C4-2B (cell line): ENCODE data around the gene OPRD1.
A peak's percentile ranks its signal among the peaks of the same experiment; 100 is the strongest.
"Not testable (repeated sequence)": the region's sequence is repeated elsewhere in the genome, so short reads cannot be mapped to it uniquely, and the experiment has no call there.

Experiments
- H3K27ac ChIP-seq: fragments of 450-650 bp; 2 replicates; pipeline ENCODE4 v1.5.1; 2017
- ZFX ChIP-seq: fragments of 450-650 bp; IDR thresholded peaks from 2 replicates; pipeline ENCODE4 v1.6.1; 2017
- TF ChIP-seq, protein P1 (sequence below): fragments of 450-650 bp; conservative IDR thresholded peaks from 2 replicates; pipeline ENCODE4 v1.5.1; 2017; ENCODE audit warnings: mild to moderate bottlenecking

The OPRD1 gene

DNA sequence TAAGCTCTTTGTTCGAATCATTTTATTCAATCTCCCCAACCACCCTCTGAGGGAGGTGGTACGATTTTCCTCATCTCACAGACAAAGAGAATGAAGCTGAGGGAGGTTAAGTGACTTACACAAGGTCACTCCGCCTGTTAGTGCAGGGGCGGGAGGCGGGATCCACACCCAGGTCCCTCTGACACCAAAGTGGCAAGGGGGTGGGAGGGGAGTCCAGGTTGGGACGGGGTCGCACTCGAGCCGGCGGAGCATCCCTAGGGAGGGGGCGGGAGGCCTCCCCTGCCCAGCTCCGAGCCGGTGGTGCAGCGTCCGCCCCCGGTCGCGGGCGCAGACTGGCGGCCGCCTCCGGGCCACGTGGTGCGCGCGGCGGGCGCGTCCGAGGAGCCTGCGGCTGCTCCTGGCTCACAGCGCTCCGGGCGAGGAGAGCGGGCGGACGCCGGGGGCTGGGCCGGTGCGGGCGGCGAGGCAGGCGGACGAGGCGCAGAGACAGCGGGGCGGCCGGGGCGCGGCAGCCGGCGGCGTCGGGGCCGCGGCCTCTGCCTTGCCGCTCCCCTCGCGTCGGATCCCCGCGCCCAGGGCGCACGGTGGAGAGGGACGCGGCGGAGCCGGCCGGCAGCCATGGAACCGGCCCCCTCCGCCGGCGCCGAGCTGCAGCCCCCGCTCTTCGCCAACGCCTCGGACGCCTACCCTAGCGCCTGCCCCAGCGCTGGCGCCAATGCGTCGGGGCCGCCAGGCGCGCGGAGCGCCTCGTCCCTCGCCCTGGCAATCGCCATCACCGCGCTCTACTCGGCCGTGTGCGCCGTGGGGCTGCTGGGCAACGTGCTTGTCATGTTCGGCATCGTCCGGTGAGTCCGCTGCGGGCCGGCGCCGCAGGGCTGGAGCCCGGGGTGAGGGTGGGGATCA lies at the start of gene OPRD1:
Gene OPRD1 (plus strand): TSS at position 405 of the 903 bp plus-strand sequence. CDS start 214 bp downstream, at position 619.
- no peak within 1 kb of the TSS for H3K27ac ChIP-seq
- TF ChIP-seq, protein P1, sequence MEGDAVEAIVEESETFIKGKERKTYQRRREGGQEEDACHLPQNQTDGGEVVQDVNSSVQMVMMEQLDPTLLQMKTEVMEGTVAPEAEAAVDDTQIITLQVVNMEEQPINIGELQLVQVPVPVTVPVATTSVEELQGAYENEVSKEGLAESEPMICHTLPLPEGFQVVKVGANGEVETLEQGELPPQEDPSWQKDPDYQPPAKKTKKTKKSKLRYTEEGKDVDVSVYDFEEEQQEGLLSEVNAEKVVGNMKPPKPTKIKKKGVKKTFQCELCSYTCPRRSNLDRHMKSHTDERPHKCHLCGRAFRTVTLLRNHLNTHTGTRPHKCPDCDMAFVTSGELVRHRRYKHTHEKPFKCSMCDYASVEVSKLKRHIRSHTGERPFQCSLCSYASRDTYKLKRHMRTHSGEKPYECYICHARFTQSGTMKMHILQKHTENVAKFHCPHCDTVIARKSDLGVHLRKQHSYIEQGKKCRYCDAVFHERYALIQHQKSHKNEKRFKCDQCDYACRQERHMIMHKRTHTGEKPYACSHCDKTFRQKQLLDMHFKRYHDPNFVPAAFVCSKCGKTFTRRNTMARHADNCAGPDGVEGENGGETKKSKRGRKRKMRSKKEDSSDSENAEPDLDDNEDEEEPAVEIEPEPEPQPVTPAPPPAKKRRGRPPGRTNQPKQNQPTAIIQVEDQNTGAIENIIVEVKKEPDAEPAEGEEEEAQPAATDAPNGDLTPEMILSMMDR, result no peak
- no peak for TF ChIP-seq ZFX

DNA sequence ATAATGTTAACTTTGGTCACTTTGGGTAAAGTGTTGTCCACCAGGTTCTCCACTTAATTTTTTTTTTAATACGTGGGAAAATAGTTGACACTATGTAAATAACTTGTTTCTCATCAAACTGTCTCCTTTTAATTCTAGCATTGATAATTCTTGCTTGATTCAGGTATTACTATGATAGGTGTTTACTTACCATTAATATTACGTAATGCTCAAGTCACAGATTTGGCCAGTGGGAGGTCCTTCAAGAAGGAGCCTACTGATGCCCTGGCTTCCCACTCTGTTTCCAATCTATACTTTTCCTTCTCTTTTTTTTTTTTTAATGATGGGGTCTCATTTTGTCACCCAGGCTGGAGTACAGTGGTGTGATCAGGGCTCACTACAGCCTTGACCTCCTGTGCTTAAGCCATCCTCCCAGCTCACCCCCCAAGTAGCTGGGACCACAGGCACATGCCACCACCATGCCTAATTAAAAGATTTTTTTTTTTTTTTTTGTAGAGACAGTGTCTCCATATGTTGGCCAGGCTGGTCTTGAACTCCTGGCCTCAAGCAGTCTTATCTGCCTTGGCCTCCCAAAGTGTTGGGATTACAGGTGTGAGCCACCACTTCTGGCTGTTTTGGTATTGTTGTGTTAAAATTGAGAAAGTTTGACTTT lies 45.3 kb upstream of the OPRD1 start:
- H3K27ac ChIP-seq, result no peak overlapping the region
- TF ChIP-seq ZFX, result no peak
- TF ChIP-seq, protein P1, result no peak

DNA sequence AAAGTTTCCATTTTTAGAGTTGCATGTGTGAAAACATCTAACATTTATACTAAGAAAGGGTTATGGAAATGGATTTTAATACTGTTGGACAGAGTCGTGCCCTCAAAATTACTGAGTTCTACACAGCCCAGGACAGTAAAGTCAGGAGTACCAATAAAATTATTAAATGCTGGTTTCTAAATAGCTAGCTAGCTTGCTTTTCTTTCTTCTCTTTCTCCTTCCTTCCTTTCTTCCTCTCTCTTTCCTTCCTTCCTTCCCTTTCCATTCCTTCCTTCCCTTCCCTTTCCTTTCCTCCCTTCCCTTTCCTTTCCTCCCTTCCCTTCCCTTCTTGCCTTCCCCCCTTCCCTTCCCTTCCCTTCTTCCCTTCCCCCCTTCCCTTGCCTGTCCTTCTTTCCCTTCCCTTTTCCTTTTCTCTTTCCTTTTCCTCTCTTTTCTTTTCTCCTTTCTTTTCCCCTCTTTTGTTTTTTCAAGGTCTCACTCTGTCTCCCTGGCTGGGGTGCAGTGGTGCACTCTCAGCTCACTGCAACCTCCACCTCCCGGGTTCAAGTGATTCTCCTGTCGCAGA lies 41.3 kb upstream of the OPRD1 start:
- no peak overlapping the region for H3K27ac ChIP-seq
- TF ChIP-seq, protein P1, result no peak
- TF ChIP-seq ZFX, result no peak

DNA sequence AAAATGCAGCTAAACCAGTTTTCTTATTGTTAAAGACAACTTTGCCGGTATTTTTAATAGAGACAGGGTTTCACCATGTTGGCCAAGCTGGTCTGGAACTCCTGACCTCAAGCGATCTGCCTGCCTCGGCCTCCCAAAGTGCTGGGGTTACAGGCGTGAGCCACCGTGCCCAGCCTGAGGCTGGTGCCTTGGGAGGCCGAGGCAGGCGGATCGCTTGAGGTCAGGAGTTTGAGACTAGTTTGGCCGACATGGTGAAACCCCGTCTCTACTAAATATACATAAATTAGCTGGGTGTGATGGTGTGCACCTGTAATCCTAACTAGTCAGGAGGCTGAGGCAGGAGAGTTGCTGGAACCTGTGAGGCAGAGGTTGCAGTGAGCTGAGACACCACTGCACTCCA lies 40.0 kb upstream of the OPRD1 start:
- H3K27ac ChIP-seq, result not testable (repeated sequence)

DNA sequence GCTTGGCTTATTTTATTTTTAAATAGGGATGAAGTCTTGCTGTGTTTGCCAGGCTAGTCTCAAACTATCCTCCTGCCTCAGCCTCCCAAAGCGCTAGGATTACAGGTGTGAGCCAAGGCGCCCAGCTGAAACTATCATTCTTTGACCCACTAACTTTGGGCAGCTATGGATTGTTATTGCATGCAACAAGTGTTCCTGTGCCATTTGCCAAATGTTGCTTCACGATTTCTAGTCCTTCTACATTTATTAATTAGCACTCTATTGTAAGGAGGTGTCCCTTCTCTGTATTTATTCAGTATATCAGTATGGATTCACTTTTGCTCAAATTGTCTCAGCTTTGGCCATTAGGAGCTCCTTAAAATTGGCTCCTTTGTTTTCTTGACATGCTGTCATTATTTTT lies 38.9 kb upstream of the OPRD1 start:
- TF ChIP-seq, protein P1, result no peak
- no peak for TF ChIP-seq ZFX
- no peak overlapping the region for H3K27ac ChIP-seq

DNA sequence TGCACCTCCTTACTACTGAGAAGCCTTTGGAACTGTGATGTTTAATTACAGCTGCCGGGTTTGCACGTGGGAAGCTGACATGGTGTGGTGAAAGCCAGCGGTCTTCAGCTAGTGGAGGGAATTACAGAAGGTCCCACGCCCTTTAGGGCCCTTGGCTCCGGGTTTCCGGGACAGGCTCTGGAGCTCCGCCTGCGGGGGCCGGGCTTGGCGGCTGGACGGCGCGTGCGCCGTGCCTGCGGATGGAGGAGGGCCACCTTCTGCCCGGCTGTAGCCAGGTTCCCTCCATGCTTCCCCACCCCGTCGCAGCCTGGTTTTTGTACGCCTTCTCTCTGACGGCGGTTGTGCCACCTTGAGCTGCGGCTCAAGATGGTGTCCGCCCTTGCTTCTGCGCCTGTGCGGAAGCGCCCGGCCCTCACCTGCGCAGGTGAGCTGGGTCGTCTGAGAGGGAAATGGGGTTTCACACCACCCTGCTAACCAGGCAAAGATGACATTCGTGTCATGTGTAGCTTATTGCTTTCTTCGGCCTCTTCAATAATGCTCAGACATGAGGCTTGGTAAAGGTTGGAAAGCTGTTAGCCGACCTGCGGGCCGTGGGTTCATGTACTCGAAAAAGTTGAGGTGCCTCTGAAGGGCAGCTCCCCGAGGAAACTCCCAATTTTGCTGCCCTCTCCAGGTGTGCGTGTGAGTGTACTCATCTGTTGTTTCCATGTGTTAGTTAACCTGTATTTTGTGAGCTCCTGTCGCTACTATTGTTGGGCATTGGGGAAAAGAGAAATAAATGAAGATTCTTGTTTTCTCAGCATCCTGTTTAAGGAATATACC lies 36.6 kb upstream of the OPRD1 start:
- no peak for TF ChIP-seq ZFX
- TF ChIP-seq, protein P1, result no peak
- peak overlapping the region; percentile 61 for H3K27ac ChIP-seq

DNA sequence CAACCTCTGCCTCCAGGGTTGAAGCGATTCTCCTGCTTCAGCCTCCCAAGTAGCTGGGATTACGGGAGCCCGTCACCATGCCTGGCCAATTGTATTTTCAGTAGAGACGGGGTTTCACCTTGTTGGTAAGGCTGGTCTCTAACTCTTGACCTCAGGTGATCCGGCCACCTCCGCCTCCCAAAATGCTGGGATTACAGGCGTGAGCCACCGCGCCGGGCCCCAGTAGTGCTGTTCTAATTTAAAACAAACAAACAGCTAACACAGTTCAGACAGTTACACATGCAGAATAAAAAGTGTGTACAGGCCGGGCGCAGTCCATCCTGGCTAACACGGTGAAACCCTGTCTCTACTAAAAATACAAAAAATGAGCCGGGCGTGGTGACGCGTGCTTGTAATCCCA lies 35.6 kb upstream of the OPRD1 start:
- TF ChIP-seq, protein P1, result no peak
- TF ChIP-seq ZFX, result no peak
- H3K27ac ChIP-seq, result no peak overlapping the region
